GM12801 (cell line): ENCODE measurements around the gene TAPT1.

Source experiments
- TF ChIP-seq, protein P1 (sequence below): IDR thresholded peaks from one replicate; pipeline ENCODE4 v1.5.1; 2011; ENCODE audit warnings: control low read depth; ENCODE audit not compliant: insufficient read length; ENCODE audit errors: extremely low read depth

Gene TAPT1

DNA sequence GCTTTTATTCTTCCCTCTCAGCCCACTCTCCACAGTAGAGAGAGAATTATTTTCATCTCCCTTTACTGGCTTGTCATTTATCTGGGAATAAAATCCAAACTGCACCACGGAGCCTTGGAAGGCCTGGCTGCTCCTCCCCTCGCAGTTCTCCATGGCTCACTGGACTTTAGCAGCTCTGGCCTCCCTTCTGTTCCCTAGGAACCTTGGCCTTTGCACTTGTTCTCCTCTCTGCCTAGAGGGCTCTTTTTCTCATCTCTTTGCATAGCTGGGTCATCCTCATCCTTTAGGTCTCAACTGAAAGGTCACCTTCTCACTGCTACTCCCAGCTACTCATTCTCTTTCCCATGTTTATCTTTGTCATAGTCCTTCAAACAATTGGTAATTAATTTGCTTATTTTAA is 31.3 kb upstream of the TAPT1 start:
- TF ChIP-seq, protein P1, sequence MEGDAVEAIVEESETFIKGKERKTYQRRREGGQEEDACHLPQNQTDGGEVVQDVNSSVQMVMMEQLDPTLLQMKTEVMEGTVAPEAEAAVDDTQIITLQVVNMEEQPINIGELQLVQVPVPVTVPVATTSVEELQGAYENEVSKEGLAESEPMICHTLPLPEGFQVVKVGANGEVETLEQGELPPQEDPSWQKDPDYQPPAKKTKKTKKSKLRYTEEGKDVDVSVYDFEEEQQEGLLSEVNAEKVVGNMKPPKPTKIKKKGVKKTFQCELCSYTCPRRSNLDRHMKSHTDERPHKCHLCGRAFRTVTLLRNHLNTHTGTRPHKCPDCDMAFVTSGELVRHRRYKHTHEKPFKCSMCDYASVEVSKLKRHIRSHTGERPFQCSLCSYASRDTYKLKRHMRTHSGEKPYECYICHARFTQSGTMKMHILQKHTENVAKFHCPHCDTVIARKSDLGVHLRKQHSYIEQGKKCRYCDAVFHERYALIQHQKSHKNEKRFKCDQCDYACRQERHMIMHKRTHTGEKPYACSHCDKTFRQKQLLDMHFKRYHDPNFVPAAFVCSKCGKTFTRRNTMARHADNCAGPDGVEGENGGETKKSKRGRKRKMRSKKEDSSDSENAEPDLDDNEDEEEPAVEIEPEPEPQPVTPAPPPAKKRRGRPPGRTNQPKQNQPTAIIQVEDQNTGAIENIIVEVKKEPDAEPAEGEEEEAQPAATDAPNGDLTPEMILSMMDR: no peak

GRCh38 chr4:16256343-16256742 is 30.1 kb upstream of the TAPT1 start:
- TF ChIP-seq, protein P1: no peak

DNA sequence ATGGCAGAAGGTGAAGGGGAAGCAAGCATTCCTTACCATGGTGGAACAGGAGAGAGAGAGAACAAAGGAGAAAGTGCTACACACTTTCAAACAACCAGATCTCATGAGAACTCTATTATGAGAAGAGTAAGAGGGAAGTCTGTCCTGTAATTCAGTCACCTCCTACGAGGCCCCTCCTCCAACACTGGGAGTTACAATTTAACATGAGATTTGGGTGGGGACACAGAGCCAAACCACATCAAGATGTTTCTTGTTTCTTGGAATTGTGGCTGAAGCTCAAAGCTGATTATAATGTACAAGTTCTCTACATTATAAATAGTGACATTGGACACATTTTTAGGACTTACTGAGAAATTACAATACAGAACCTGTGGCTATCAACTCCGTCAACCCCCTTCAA is 29.5 kb upstream of the TAPT1 start:
- TF ChIP-seq, protein P1: no peak

DNA sequence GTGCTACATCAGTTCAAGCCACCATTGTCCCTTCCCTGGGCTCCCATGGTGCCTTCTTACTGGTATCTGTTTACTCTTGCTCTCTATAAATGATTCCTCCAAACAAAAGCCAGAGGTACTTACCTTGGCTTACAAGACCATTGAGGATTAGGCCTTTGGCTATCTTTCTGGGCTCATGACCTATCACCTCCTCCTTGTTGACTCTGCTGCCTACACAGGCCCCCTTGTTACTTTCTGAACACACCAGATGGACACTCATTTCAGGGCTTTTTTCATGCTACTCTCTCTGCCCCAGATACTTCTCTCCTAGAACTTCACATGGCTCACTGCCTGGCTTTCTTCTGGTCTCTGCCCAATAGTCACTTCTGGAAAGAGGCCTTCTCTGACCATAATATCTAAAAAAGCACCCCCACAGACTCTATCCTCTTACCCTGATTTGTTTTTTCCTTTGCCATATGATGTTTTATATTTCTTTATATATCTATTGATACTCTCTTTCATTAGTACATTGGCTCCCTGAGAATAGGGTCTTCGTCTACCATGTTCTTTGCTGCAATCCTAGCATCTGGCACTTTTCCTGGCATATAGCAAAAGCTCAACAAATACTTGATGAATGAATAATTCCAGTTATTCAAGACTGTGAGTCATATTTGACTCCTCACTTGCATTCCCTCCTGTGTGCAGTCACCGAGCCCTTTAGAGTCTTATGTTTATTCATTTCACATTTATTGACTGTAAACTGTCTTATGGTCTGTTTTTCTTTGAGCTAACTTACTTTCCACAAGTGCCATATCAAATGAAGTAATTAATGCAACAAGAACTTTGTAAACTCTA is 27.1 kb upstream of the TAPT1 start:
- TF ChIP-seq, protein P1: no peak

DNA sequence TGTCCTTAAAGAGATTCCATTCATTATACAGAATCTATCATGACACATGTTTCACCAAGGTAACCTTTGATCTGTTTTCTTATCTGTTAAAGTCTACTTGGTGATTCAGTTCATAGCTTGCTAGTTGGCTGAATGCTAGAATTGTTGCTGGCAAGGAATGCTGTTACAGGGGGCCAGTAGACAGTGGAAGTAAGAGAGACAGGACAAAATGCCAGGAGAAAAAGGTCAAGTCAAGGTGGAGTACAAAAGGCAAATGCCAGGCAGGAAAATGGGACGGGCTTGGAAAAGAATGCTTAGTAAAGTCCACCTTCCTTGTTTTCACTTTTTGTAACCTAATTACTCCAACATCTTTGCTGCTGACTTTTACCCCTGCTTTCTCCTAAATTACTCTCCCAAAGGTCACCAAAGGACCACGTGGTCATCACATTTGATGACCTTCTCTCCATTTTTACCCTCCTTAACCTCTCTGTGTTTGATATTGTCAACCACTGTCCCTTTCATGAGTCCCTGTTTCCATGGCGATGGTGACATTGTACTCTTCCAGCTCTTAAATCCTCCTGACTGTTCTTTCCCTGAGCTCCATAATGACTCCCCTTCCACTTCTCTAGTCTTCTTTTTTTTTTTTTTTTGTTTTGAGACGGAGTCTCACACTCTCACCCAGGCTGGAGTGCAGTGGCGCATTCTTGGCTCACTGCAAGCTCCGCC is 24.5 kb upstream of the TAPT1 start:
- TF ChIP-seq, protein P1: no peak

GRCh38 chr4:16248605-16249004 is 22.3 kb upstream of the TAPT1 start:
- TF ChIP-seq, protein P1: no peak

GRCh38 chr4:16245241-16245640 is 19.0 kb upstream of the TAPT1 start:
- TF ChIP-seq, protein P1: no peak
